ENCODE measurements around the gene YWHAG. TPM values are rescaled to one million over a fixed set of nuclear protein-coding genes. Genes with fewer than 3 reads are reported as not detected.

The YWHAG gene
- total and polyA plus RNA-seq, 9 of the 15 experiments (the other 6 are each of a cell fraction or from before 2014, with no cell fraction given) = 30.4 to 246 (median 94.5) TPM

DNA sequence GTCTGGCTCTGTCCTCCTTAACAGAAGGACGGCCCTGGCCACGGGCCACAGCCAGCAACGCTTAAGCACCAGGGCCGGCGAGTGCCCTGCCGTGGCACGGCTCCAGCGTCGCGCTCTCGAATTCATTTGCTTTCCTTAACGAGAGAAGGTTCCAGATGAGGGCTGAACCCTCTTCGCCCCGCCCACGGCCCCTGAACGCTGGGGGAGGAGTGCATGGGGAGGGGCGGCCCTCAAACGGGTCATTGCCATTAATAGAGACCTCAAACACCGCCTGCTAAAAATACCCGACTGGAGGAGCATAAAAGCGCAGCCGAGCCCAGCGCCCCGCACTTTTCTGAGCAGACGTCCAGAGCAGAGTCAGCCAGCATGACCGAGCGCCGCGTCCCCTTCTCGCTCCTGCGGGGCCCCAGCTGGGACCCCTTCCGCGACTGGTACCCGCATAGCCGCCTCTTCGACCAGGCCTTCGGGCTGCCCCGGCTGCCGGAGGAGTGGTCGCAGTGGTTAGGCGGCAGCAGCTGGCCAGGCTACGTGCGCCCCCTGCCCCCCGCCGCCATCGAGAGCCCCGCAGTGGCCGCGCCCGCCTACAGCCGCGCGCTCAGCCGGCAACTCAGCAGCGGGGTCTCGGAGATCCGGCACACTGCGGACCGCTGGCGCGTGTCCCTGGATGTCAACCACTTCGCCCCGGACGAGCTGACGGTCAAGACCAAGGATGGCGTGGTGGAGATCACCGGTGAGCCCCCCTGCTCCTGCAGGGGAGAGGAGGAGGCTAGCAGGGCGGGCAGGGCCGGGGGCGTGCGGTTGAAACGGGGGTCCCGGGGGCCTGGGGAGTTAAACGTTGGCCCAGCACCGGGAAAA is 56.2 kb downstream of the YWHAG start, which contains the start of gene HSPB1 (continued):
- TF ChIP-seq, protein P1, sequence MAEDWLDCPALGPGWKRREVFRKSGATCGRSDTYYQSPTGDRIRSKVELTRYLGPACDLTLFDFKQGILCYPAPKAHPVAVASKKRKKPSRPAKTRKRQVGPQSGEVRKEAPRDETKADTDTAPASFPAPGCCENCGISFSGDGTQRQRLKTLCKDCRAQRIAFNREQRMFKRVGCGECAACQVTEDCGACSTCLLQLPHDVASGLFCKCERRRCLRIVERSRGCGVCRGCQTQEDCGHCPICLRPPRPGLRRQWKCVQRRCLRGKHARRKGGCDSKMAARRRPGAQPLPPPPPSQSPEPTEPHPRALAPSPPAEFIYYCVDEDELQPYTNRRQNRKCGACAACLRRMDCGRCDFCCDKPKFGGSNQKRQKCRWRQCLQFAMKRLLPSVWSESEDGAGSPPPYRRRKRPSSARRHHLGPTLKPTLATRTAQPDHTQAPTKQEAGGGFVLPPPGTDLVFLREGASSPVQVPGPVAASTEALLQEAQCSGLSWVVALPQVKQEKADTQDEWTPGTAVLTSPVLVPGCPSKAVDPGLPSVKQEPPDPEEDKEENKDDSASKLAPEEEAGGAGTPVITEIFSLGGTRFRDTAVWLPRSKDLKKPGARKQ (CRISPR knock-in tag; IDR thresholded peaks at IDR 0.05) = no peak
- TF ChIP-seq, protein P2, sequence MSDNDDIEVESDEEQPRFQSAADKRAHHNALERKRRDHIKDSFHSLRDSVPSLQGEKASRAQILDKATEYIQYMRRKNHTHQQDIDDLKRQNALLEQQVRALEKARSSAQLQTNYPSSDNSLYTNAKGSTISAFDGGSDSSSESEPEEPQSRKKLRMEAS (CRISPR knock-in tag; IDR thresholded peaks at IDR 0.05) = peak; percentile 74
- TF ChIP-seq ZNF76 (CRISPR knock-in tag; IDR thresholded peaks at IDR 0.05; ENCODE audit: borderline replicate concordance) (no peak), NR2C1 (IDR thresholded peaks at IDR 0.05) (no peak), NR2C1 (tag; IDR thresholded peaks at IDR 0.05) (no peak), WHSC1 (IDR thresholded peaks at IDR 0.05; ENCODE audit: low read length) (no peak), SAFB2 (IDR thresholded peaks at IDR 0.05; ENCODE audit: borderline replicate concordance, low read depth, low read length, severe bottlenecking) (no peak), NR2F6 (CRISPR knock-in tag; IDR thresholded peaks at IDR 0.05) (no peak), U2AF2 (optimal IDR thresholded peaks at IDR 0.05; ENCODE audit: low read depth, low read length) (no peak), ARNT (IDR thresholded peaks at IDR 0.05) (no peak), FOXP1 (CRISPR knock-in tag; IDR thresholded peaks at IDR 0.05) (no peak; the same call in 1 of the 2 replicates), ZNF431 (CRISPR knock-in tag; IDR thresholded peaks at IDR 0.05) (no peak; the same call in 1 of the 2 replicates), POLR2A (conservative IDR thresholded peaks at IDR 0.05) (peak; percentile 92), SP2 (IDR thresholded peaks at IDR 0.05; ENCODE audit: extremely low read depth, low read depth, low read length, poor library complexity, severe bottlenecking) (no peak), DDX20 (tag; IDR thresholded peaks at IDR 0.05; ENCODE audit: low read depth) (no peak), ZNF766 (CRISPR knock-in tag; conservative IDR thresholded peaks at IDR 0.05) (no peak; the same call in 1 of the 2 replicates), SIN3A (IDR thresholded peaks at IDR 0.05; ENCODE audit: borderline replicate concordance in 2 of 2, control insufficient read depth in 1 of 2, low read depth in 2 of 2, low read length in 2 of 2) (peak; percentile 3 to 38; a peak in 2 of 4 replicates), HDAC6 (IDR thresholded peaks at IDR 0.05; ENCODE audit: low read depth, low read length) (no peak), MBD2 (IDR thresholded peaks at IDR 0.05; ENCODE audit: borderline replicate concordance, low read depth) (peak; percentile 64; the same call in 1 of the 2 replicates), RHOXF2B (CRISPR knock-in tag; conservative IDR thresholded peaks at IDR 0.05) (peak; percentile 82; the same call in 1 of the 2 replicates), ADNP (tag; IDR thresholded peaks at IDR 0.05) (no peak), SMARCA4 (IDR thresholded peaks at IDR 0.05) (no peak; the same call in 1 of the 2 replicates), ZNF384 (IDR thresholded peaks at IDR 0.05; ENCODE audit: low read depth, low read length) (no peak), ZEB2 (IDR thresholded peaks at IDR 0.05) (peak; percentile 13; the same call in 1 of the 2 replicates)
- TF ChIP-seq, protein P3, sequence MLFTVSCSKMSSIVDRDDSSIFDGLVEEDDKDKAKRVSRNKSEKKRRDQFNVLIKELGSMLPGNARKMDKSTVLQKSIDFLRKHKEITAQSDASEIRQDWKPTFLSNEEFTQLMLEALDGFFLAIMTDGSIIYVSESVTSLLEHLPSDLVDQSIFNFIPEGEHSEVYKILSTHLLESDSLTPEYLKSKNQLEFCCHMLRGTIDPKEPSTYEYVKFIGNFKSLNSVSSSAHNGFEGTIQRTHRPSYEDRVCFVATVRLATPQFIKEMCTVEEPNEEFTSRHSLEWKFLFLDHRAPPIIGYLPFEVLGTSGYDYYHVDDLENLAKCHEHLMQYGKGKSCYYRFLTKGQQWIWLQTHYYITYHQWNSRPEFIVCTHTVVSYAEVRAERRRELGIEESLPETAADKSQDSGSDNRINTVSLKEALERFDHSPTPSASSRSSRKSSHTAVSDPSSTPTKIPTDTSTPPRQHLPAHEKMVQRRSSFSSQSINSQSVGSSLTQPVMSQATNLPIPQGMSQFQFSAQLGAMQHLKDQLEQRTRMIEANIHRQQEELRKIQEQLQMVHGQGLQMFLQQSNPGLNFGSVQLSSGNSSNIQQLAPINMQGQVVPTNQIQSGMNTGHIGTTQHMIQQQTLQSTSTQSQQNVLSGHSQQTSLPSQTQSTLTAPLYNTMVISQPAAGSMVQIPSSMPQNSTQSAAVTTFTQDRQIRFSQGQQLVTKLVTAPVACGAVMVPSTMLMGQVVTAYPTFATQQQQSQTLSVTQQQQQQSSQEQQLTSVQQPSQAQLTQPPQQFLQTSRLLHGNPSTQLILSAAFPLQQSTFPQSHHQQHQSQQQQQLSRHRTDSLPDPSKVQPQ (CRISPR knock-in tag; IDR thresholded peaks at IDR 0.05; ENCODE audit: borderline replicate concordance) = 0 out of 2 replicates have a peak, but pooled peaks have one; percentile 44
